ENCODE measurements around the gene MUSK. TPM values are rescaled to one million over a fixed set of nuclear protein-coding genes. Genes with fewer than 3 reads are reported as not detected.

MUSK gene
- total and polyA plus RNA-seq, 2 of the 8 experiments (the other 6 are each of a cell fraction or from before 2014, with no cell fraction given) = not detected

DNA sequence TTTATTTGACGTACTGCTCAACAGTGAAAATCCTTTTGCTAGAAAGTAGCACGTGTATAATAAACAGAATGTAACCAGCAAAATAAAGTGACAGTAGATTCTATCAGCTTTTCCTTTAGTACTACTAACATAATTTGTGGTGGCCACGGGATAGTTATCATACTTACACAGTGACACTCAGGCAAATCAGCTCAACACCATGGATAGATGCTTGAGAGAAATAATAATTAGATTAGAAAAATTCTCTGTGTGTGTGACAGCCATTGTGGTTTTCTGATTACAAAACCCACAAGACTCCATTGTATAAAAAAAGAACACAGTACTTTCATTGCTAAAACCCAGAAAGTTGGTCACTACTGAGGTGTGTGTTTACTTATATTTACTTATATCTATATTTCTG is 101.1 kb downstream of the MUSK start:
- H3K9ac ChIP-seq (replicated peaks in 1 of 4; ENCODE audit: extremely low read depth in 1 of 4, low read depth in 3 of 4, low read length in 3 of 4) = no peak overlapping the region
- H3K4me2 ChIP-seq (ENCODE audit: insufficient read depth in 1 of 2, low read depth in 2 of 2, low read length in 2 of 2) = no peak overlapping the region
- no peak overlapping the region for H2BK12ac ChIP-seq (ENCODE audit: low read depth, low read length)
- H2BK20ac ChIP-seq (ENCODE audit: low read length) = no peak overlapping the region
- no peak overlapping the region for H3K4me3 ChIP-seq (ENCODE audit: extremely low read depth in 1 of 4, insufficient read depth in 2 of 4, low read depth in 3 of 4, low read length in 4 of 4)
- 87% methylated on average over 3 of the region's 3 CpGs; no CpG with 5 or more reads in 1 of the 2 experiments for WGBS, 2 experiments (ENCODE audit: extremely low coverage in 1 of 2, insufficient coverage in 1 of 2, insufficient read length in 1 of 2, insufficient replicate concordance in 2 of 2, low coverage in 1 of 2, low lambda C conversion rate in 2 of 2, missing lambda C conversion rate in 1 of 2)
- H4K91ac ChIP-seq (replicated peaks; ENCODE audit: insufficient read length, low read length) = no peak overlapping the region
- no peaks in the 10 kb centered on the region for H4K20me1 ChIP-seq (replicated peaks in 1 of 2; ENCODE audit: control insufficient read depth in 1 of 2, insufficient read depth in 2 of 2, low read length in 2 of 2)
- H3K23ac ChIP-seq (ENCODE audit: insufficient read length) = no peak overlapping the region
- H3K23me2 ChIP-seq (ENCODE audit: low read depth, low read length) = no peaks in the 10 kb centered on the region
- H3K79me2 ChIP-seq (ENCODE audit: control insufficient read depth in 1 of 2, insufficient read depth in 2 of 2, low read length in 2 of 2) = no peaks in the 10 kb centered on the region
- H3K56ac ChIP-seq (replicated peaks; ENCODE audit: insufficient read length, low read depth, low read length) = no peak overlapping the region
- no peaks in the 10 kb centered on the region for H3K4me1 ChIP-seq (replicated peaks in 1 of 4; ENCODE audit: control insufficient read depth in 3 of 4, insufficient read depth in 4 of 4, low read length in 3 of 4)
- H3K9me3 ChIP-seq (ENCODE audit: insufficient read depth in 2 of 2, low read depth in 1 of 2, low read length in 1 of 2) = no peaks in the 10 kb centered on the region
- H3K18ac ChIP-seq (ENCODE audit: extremely low read depth, low read length) = no peak overlapping the region
- no peak for TF ChIP-seq SUZ12 (IDR thresholded peaks at IDR 0.05; ENCODE audit: low read length)
- TF ChIP-seq SP2 (IDR thresholded peaks at IDR 0.05; ENCODE audit: low read length) = no peak
- no peak for TF ChIP-seq SIX5 (IDR thresholded peaks at IDR 0.05; ENCODE audit: low read depth, low read length)
- TF ChIP-seq, protein P1, sequence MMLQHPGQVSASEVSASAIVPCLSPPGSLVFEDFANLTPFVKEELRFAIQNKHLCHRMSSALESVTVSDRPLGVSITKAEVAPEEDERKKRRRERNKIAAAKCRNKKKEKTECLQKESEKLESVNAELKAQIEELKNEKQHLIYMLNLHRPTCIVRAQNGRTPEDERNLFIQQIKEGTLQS (IDR thresholded peaks at IDR 0.05; ENCODE audit: insufficient read depth, low read depth, low read length) = no peak
- H2BK120ac ChIP-seq (replicated peaks; ENCODE audit: low read depth, low read length) = no peak overlapping the region
- H3K14ac ChIP-seq (ENCODE audit: insufficient read length) = no peak overlapping the region
- FAIRE-seq = no peak
- H3K4ac ChIP-seq (replicated peaks; ENCODE audit: insufficient read length, low read depth, low read length) = no peak overlapping the region
- no peak overlapping the region for H2BK15ac ChIP-seq (ENCODE audit: low read length)
- no peak overlapping the region for H4K5ac ChIP-seq (ENCODE audit: insufficient read length, low read depth, low read length)
- no peaks in the 10 kb centered on the region for H3K36me3 ChIP-seq (ENCODE audit: control insufficient read depth in 2 of 4, insufficient read depth in 4 of 4, low read length in 3 of 4)
- no peak overlapping the region for H2BK5ac ChIP-seq (ENCODE audit: low read depth, low read length)
- no peak overlapping the region for H2AK5ac ChIP-seq (ENCODE audit: low read depth, low read length)
- CTCF ChIA-PET (ENCODE audit: partially characterized antibody) = no interaction called here
- no peaks in the 10 kb centered on the region for H3K79me1 ChIP-seq (ENCODE audit: low read depth, low read length)
- no peak for DNase-seq (ENCODE audit: low read depth in 1 of 2, low spot score in 2 of 2)
- POLR2A ChIA-PET (ENCODE audit: partially characterized antibody) = no interaction called here
- H3K27ac ChIP-seq (ENCODE audit: low read depth, low read length) = no peak overlapping the region
- H3K27me3 ChIP-seq (replicated peaks in 1 of 4; ENCODE audit: control insufficient read depth in 3 of 4, extremely low read depth in 1 of 4, insufficient read depth in 3 of 4, low read length in 3 of 4) = no peaks in the 10 kb centered on the region
- H4K8ac ChIP-seq (ENCODE audit: extremely low read depth, insufficient read depth, low read length) = no peak overlapping the region
- H2AFZ ChIP-seq (ENCODE audit: low read length) = no peak overlapping the region
